ES-I3 (cell line): Measurements from ENCODE around the gene NRG2.

ENCODE experiments used
- H3K36me3 ChIP-seq: 2 replicates; pipeline ENCODE4 v1.6.1; 2013; ENCODE audit warnings: mild to moderate bottlenecking, low read length, control low read depth, moderate library complexity; ENCODE audit not compliant: insufficient read depth
- H3K4me1 ChIP-seq: 2 replicates; pipeline ENCODE4 v1.6.1; 2013; ENCODE audit warnings: mild to moderate bottlenecking, control low read depth, low read length; ENCODE audit not compliant: insufficient read depth
- H3K9ac ChIP-seq: 2 replicates; pipeline ENCODE4 v1.6.1; 2013; ENCODE audit warnings: low read depth, mild to moderate bottlenecking, low read length, moderate library complexity
- H3K9me3 ChIP-seq: 2 replicates; pipeline ENCODE4 v1.6.1; 2013; ENCODE audit warnings: mild to moderate bottlenecking, low read length, moderate library complexity; ENCODE audit not compliant: control insufficient read depth, insufficient read depth

Gene NRG2

DNA sequence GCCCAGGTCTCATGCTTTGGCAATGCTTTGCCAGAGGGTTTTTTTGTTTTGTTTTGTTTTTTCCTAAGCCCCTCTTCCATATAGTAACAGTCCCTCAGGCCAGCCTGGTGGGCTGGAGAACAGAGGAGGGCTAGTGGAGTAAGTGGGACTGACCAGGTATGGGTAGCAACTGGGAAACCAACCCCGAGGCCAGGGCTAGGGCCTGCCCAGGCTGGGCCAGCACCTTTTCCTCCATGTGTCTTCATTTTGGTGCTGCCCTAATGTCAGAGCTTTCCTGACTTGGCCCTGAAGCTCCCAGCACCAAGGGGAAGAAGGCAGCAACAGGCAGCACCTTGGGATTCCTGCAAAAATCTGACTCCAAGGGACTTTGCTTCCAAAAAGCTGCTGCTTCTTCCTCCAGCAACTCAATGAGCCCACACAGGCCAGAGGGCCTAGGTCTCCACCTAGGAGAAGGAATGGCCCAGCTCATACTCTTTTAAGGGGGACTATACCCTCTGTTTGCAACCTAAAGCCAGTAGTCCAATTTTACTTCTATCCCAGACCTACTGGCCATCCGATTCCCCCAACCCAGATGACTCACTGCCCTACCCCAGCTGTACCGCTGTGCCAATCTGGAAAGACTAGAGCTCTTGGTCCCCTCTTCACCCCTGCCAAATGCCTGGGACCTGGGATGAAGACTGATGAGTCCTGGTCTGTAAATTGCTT, 142.4 kb downstream of the NRG2 start:
- H3K36me3 ChIP-seq, result no peaks in the 10 kb centered on the region
- H3K9ac ChIP-seq, result no peak overlapping the region
- no peaks in the 10 kb centered on the region for H3K9me3 ChIP-seq
- H3K4me1 ChIP-seq, result peaks cover 2% of the 10 kb centered on the region; the same call in 1 of the 2 replicates

DNA sequence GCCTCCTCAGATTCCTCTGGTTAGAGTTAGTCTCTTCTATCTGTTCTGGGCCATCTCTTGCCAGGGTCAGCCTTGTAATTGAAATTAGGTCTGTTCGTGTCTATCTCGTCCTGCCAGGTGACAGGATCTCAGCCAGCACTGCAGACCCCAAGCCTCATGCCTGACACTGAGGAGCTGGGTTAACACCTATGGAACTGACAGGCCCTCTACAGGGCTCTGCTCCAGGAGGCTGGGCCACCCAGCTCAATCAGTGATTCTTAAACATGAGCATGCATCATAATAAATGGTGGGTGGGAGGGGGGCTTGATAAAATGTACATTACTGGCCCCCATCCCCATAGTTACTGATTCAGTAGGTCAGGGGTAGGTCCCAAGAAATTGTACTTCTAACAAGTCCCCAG, 144.1 kb downstream of the NRG2 start:
- Histone ChIP-seq H3K4me1 (no peaks in the 10 kb centered on the region), H3K9ac (no peak overlapping the region), H3K9me3 (no peaks in the 10 kb centered on the region), H3K36me3 (no peaks in the 10 kb centered on the region)

DNA sequence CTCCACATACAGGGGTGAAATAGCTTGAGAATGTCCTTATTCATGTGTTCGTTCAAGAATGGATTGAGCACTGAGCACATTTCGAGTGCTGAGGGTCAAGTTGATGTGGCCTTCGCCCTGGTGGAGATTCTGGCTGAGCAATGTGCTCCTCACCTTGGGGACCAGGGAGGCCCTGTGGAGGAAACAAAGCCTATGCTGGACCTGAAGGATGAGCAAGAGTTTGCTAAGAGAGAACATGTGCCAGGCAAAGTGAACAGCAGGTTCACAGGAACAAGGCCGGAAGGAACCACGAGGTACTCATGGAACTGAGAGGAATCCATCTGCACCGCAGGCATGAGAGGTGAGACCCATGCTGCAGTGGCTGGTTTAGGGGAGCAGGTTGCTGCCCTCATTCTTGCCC, 145.1 kb downstream of the NRG2 start:
- Histone ChIP-seq H3K9ac (no peak overlapping the region), H3K36me3 (no peaks in the 10 kb centered on the region), H3K9me3 (no peaks in the 10 kb centered on the region), H3K4me1 (no peaks in the 10 kb centered on the region)

DNA sequence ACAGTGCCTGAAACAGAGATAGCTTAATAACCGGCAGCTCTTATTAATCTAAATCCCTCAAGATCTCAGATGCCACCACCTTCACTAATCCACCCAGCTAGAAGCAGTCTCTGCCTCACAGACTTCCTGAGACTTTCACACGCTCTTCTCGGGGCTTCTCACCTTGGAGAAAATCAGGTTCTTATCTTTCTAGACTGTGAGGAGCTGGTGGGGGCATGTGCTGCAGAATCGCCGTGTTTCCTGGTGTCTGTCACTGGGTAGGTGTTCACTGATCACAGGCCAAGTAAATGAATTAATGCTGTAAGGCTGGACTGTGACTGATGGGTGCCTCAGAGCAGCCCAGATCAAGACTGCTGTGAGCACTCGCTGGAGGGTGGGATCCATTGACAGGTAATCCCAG, 145.8 kb downstream of the NRG2 start:
- Histone ChIP-seq H3K9ac (no peak overlapping the region), H3K4me1 (no peaks in the 10 kb centered on the region), H3K9me3 (no peaks in the 10 kb centered on the region), H3K36me3 (no peaks in the 10 kb centered on the region)

DNA sequence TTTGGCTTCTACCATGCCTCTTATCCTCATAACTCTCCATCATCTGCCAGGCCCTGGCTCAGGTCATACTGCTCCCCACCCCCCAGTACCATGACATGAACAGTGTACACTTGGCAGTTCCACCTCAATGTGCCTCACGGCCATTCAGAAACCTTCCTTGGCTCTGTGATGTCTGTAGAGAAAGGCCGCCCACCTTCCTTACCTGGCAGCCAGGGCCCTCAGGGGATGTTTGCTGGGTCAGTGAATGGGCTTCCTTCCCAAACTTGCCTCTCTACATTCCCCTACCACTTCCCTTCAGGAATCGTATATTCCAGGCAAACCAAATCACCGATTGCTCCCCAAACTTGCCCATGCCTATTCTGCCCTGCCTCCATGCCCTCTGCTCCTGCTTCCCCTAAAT, 146.4 kb downstream of the NRG2 start:
- Histone ChIP-seq H3K36me3 (no peaks in the 10 kb centered on the region), H3K4me1 (no peaks in the 10 kb centered on the region), H3K9ac (no peak overlapping the region), H3K9me3 (no peaks in the 10 kb centered on the region)

DNA sequence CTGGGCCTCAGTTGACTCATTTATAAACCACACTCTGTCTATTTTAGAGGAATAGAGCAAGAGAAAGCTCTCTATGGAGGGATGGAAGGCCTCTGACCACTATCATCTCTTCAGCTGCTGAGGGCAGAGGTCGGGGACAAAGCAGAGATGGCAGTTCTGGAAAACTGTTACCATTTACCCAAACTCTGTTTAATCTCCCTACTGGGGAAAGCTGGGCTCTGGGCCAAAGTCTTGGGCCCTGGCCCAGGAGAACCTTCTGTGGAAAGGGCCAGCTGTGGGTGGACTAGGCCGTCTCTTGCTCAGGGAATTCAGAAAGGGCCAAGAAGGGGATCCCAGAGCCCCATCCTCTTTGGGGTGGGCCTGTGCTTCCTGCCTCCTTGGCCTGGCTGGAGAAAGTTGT, 147.5 kb downstream of the NRG2 start:
- H3K9me3 ChIP-seq, result no peaks in the 10 kb centered on the region
- no peaks in the 10 kb centered on the region; the same call in 1 of the 2 replicates for H3K36me3 ChIP-seq
- no peak overlapping the region for H3K9ac ChIP-seq
- H3K4me1 ChIP-seq, result no peaks in the 10 kb centered on the region

DNA sequence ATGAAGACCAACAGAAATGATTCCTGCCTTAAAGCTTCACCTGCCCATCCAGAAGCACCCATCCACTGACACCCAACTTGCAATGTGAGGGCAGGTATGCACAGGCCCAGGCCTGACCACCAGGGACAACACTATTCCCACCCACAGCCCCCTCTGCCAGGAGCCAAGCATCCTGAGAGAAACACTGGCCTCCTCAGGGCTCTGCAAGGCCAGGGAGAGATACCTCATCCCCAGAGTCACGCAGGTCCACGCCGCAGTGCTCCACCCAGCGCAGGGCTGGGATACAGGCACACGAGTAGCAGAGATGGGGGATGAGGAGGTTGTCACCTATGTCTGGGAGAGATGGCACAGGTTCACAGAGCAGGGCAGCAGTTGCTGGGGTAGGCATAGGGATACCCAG, 148.1 kb downstream of the NRG2 start:
- Histone ChIP-seq H3K9me3 (no peaks in the 10 kb centered on the region), H3K36me3 (no peaks in the 10 kb centered on the region; the same call in 1 of the 2 replicates), H3K9ac (no peak overlapping the region), H3K4me1 (no peaks in the 10 kb centered on the region)

DNA sequence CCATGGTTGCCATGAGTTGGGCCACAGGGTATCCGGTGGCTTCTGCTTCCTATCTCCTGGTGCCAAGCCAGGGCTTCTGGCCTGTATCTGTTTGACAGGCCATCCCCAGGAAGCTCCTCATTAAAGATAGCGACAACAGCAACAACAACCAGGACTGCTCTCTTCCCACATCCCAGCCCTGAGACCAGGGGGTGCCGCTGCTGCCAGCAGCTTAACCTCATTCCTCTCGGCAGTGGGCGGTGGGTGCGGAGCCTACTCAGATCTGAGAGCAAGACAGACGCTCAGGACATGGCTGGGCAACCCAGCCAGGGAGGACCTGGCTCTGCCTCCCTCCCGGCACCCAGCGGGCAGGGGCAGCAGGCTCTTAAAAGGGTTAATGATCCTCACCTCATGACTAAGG, 149.2 kb downstream of the NRG2 start:
- no peaks in the 10 kb centered on the region for H3K4me1 ChIP-seq
- no peaks in the 10 kb centered on the region; the same call in 1 of the 2 replicates for H3K36me3 ChIP-seq
- H3K9me3 ChIP-seq, result no peaks in the 10 kb centered on the region
- no peak overlapping the region for H3K9ac ChIP-seq

DNA sequence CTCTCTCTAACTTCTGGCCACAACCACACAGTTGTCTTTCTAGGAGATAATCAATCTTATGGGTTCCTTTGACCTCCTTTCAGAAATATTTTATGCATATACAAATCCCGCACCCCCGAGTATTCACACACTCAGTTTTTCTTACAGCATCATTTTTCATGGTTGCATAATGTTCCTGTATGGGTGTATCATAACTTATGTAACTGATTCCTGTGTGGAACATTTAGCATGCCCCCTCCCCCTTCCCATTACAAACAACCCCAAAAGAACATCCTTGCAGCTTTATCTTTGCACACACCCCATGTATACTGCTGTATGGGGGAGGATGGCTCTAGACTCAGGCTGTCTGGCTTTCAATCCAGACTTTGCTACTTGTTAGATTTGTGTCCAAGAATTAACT, 153.7 kb downstream of the NRG2 start:
- no peaks in the 10 kb centered on the region for H3K4me1 ChIP-seq
- no peak overlapping the region for H3K9ac ChIP-seq
- H3K36me3 ChIP-seq, result no peaks in the 10 kb centered on the region; the same call in 1 of the 2 replicates
- no peaks in the 10 kb centered on the region for H3K9me3 ChIP-seq

DNA sequence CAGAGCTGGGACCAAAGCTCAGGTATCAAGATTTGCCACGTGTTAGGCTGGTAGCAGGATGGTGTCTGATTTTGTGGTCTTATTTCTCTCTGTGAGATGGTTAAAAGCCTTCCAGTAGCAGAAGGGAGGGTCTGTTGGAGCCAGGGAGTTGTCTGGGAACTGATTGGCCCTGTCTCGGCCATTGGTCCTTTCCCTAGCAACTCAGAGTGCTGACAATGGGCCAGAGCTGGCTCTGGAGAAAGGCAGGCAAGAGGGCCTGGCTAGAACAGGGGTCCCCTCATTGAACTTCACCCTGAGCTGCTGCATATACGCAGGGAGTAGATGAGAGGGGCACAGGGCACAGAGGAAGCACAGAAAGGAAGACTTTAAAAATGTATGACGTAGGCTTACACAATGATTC, 154.7 kb downstream of the NRG2 start:
- no peaks in the 10 kb centered on the region for H3K9me3 ChIP-seq
- H3K9ac ChIP-seq, result no peak overlapping the region
- no peaks in the 10 kb centered on the region for H3K4me1 ChIP-seq
- no peaks in the 10 kb centered on the region; the same call in 1 of the 2 replicates for H3K36me3 ChIP-seq

DNA sequence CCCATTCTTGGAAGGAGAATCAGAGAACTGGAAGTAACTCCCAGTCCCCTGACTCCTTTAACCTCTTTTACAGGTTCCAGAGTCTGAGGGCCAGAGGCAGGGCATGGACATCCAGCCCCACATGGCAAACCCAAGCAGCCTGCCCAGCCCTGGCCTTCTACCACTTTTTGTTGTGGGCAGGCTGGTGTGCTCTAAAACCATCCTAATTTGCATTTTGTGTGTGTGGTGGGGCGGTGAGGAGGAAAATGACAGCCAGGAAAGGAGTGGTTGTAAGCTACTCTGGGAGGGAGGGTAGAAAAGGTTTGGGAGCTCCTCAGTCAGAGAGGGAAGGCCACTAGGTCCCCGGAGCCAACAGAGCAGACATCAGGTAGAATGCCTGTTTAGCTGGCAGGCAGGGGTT, 156.9 kb downstream of the NRG2 start:
- Histone ChIP-seq H3K9ac (no peak overlapping the region), H3K9me3 (no peaks in the 10 kb centered on the region), H3K36me3 (no peaks in the 10 kb centered on the region; the same call in 1 of the 2 replicates)

DNA sequence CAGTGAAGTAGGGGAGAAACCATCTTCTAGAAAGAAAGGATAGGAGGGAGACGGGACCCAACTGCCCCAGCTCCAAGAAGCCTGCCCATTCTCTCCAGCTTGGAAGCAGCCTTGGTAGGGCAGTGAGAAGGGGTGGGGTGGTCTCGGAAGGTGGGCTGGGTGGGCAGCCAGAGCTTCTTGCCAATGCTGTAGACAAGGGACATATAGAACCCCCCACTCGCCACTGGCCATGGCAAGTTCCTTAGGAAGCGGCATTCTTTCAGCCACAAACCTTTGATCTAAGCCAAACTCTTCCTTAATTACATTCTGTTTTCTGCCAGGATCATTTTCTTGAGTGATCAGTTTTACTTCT, 157.3 kb downstream of the NRG2 start:
- no peak overlapping the region for H3K9ac ChIP-seq
- H3K9me3 ChIP-seq, result no peaks in the 10 kb centered on the region
- H3K4me1 ChIP-seq, result peaks cover under 1% of the 10 kb centered on the region; the same call in 1 of the 2 replicates
- H3K36me3 ChIP-seq, result no peaks in the 10 kb centered on the region; the same call in 1 of the 2 replicates

More for the DNA sequence above, 156.9 kb downstream of the NRG2 start:
- no peaks in the 10 kb centered on the region for H3K4me1 ChIP-seq

DNA sequence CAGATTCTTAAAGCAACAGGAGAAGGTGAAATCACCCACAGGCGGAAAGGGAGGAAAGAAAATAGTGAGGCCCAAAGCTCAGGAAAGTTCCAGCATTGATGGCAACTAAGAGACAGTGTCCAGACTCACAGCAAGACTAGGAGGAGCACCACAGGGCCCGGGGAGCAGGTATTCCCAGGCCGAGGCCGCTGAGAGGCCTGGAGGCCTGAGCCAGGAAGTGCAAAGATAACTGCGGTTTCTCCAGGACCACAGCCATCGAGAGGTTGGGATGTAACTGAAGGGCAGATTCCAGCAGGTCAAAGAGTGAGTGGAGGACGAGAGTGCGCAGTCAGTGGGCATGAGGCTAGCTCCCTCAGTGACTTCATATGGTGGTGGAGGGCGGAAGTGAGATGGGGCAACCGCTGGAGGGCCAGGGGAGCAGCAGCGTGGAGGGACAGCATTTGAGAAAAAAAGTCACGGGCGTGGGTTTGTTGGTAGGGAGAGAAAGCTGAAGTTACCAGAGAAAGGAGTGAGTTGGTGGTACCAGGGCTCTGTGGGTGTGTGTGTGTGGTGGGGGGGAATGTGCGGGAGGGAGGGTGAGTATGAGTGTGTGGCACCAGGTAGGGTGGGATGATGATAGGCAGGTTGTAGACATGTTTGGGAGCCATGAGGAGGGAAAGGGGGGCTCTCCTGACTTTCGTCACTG, 157.8 kb downstream of the NRG2 start:
- H3K9ac ChIP-seq, result no peak overlapping the region
- H3K36me3 ChIP-seq, result no peaks in the 10 kb centered on the region
- no peaks in the 10 kb centered on the region for H3K9me3 ChIP-seq
- peaks cover 4% of the 10 kb centered on the region; the same call in 1 of the 2 replicates for H3K4me1 ChIP-seq

DNA sequence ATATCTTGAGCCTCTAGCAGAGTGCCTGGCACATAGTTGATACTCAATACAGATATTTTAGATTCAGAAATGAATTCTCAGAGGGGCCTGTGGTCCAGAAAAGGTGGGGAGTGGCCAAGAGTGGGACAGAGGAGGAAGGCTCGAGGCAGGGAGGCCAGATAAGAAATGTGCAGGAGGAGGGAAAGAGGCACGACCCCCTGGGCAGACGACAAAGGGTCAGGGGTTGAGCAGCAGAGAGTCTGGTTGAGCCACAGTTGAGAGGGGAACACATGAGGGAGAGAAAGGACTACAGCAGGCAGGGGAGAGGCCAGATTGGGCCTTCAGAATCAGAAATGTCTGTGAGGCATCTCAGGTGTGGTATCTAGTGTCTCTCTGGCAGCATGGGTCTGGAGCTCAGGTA, 158.4 kb downstream of the NRG2 start:
- Histone ChIP-seq H3K9me3 (no peaks in the 10 kb centered on the region), H3K36me3 (no peaks in the 10 kb centered on the region), H3K4me1 (peaks cover 4% of the 10 kb centered on the region; the same call in 1 of the 2 replicates), H3K9ac (no peak overlapping the region)

DNA sequence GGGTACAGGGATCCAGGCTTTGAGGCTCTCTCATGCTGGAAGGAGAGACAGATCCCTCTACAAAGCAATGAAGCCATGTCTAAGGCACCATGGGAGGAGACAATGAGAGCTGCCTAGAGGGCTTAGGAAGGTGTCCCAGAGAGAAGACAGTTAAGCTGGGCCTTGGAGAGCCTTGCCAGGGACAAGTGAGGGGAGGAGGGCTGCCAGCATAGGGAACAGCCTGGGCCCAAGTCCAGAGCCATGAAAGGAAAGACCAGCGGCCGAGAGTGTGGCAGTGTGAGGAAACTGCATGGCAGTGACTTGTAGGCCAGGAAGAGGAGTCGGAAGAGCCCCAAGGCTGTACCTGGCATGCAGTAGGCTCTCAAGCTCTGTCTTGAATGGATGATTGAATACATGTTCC, 159.0 kb downstream of the NRG2 start:
- Histone ChIP-seq H3K9ac (no peak overlapping the region), H3K4me1 (peaks cover 4% of the 10 kb centered on the region; the same call in 1 of the 2 replicates), H3K36me3 (no peaks in the 10 kb centered on the region), H3K9me3 (no peaks in the 10 kb centered on the region)
